GM19193 (cell line): Measurements from ENCODE around the gene RAP1A.

Experiments
- POLR2A ChIP-seq: IDR thresholded peaks from 4 replicates; pipeline ENCODE4 v1.6.1; 2011; ENCODE audit not compliant: insufficient read depth, insufficient read length; ENCODE audit errors: extremely low read depth

The RAP1A gene

DNA sequence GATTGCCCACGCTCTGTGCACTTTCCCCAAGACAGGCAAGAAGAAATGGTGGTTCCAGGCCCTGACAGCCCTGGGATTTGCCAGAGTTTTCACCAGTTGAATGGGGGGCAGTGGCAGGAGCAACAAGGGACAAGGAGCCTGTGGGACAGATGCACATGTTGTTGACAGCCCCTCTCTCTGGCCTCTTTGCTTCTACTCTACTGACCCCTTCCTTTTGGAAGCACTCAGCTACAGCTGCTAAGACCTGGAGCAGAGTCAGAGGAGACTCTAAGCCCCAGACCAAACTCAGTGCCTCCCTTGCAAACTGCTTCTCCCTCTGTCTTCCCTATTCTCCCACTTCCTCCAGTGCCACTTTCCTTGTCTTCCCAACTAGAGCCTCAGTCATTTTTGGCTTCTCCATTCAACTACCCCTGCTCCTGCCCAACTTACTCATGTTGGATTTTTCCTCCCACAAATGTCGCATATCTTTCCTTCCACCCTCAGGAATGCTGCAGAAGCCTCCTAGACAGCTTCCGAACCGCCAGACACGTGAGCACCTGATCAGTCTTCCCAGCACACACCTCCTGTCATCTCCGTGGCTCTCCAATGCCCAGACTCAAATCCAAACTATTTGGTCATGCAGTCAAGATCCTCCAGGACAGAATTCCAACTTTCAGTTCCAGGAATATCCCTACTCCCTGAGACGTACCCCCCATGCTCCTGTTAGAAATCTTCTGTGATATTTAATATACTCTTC, 110.5 kb downstream of the RAP1A start:
- TF ChIP-seq POLR2A: no peak

DNA sequence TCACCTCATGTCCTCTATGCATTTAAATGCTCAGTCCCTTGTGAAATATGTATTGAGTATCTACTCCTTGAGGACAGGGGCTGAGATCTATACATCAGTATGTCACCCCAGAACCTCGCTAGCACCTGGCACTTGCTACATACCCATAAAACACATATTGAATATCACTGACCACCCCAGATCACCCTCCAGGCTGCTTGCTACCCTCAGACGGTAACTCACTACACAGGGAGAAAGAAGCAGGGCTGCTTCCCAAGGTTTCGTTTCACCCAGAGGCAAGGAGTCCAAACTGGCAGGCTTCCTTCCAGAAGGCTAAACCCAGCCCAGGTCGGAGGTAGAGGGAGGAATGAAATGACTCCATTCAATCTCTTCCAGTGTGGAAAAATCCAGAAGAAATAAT, 111.1 kb downstream of the RAP1A start:
- no peak for TF ChIP-seq POLR2A

DNA sequence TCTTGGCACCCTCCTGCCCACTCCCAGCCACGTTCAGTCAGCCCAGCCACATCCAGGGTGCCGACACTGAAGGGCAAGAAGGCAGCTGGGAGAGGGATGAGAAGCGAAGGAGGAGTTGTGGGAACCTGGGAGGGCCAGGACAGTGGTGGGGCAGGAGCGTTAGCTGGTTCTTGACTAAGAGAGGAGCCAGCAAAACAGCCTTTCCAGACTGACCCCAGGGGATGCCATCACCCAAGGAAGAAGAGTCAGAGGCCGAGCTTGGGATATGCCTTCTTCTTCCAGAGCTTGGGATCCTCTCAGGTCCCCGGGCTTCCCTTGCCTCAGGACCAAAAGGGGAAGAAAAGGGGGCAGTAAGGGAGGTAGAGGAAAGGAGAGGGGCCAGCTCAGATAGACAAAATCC, 112.4 kb downstream of the RAP1A start:
- TF ChIP-seq POLR2A: no peak

DNA sequence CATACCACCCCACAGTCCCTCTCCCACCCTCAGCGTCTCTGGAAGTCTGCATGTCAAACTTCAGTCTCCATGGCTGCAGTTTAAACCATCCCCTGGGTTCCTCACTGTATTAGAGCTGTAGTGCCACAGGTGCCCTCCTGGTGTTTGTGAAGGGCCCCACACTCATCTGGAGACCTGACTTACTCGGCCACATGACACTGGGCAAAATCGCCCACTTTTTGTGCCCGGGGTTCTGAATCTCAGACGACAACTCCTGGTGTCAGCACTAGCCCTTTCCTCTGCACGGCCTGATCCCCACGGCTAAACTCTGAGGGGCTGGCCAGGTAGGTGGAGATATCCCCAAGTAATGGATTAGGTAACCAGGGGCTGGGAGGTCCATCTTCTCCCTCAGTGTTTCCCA, 113.1 kb downstream of the RAP1A start:
- TF ChIP-seq POLR2A: no peak

DNA sequence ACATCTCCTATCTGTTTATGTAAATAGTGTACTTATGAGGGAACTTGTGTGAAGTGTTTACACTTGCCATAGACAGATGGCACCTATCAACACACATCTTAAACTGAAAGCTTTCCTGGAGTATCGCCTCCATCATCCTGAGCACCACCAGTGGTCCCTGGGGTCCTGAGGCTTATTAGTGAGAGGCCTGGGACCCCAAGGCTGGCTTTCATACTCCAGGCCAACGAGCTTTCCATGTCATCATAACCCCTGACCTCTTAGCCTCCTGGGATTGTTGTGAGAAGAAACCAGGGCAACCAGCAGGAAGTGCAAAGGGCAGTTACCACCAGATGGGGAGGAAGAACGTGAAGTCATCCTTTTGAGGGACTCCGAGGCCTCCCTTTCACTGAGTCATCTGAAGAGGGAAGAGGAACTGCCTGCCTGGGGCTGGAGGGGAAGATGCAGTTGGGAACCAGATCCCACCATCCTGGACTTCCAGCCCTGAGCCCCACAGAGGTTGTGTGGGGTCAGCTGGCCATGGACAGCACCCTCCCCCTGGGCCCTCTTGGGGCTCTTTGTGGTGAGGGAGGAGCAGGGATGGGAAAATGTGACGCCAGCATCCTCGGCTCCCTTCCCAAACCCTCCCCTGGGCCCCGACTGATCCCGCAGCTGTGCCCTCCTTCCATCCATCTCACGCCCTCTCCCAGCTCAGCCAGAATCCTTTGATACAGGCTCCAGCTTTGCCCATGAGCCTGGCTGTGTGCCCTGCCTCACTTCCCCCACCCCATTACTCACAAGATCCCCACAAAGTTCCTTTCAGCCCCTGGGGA, 113.8 kb downstream of the RAP1A start:
- no peak for TF ChIP-seq POLR2A

DNA sequence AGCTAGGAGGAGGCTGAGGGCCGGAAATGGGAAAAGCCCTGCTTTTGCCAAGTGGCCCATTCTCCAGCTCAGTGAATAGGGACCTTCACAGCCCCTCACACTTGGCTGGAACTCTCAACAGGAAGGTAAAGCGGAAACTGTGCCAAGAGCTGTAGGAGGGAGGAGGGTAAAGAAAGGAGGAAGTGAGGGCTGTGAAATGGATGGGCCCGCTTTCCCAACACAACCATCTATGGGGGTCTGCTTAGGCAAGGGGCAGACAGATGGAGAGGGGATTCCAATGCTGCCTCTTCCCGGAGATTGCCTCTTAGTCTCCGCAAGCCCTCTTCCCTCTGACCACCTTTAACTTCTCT, 114.4 kb downstream of the RAP1A start:
- TF ChIP-seq POLR2A: no peak

DNA sequence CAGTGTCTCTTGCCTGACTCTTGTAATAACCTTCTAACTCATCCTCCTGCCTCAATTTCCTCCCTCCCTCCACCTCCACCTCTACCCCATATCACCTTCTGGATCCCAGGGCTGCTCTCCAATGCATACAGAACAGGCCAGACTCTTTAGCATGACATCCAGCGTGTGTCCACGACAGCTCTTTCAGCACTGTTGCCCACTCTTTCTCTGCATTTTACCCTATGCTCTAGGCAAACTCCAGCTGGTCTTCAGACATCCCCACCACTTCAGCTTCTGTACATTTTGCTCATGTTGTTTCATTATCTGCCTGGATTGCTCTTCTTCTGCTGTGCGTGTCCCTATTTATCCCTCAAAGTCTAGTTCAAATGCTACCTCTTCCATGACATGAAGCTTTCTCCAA, 114.8 kb downstream of the RAP1A start:
- no peak for TF ChIP-seq POLR2A

DNA sequence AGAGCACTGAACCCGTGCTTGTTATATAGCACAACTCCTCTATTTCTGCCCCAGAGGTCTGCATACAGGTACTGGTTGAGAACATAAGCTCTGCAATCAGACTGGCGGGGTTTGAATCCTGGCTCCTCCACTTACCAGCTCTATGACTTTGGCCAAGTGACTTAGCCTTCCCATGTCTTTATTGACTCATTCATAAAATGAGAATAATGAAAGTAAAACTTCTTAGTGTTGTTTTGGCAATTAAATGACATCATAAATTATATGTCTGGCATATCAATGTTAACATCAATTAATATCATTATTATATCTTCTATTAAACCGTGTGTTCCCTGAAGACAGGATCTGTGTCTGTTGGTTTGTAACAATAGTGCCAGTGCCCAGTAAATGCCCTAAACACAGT, 115.3 kb downstream of the RAP1A start:
- TF ChIP-seq POLR2A: no peak

DNA sequence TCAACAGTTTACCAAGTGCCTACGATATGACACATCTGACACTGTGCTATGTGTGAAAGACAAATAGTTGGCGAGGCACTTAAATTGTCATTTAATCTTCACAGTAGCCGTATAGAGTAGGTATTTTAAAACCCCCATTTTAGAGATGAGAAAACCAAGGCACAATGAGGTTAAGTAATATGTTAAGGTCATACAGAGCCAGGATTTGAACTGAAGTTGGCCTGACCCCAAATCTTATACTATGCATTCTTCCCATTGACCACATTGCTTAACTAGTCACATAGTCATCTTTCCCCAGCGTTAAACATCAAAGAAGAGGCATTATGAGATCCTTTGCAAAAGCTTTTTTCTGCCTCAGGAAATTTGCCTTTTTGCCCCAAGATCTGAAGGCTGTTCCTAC, 115.7 kb downstream of the RAP1A start:
- TF ChIP-seq POLR2A: no peak

DNA sequence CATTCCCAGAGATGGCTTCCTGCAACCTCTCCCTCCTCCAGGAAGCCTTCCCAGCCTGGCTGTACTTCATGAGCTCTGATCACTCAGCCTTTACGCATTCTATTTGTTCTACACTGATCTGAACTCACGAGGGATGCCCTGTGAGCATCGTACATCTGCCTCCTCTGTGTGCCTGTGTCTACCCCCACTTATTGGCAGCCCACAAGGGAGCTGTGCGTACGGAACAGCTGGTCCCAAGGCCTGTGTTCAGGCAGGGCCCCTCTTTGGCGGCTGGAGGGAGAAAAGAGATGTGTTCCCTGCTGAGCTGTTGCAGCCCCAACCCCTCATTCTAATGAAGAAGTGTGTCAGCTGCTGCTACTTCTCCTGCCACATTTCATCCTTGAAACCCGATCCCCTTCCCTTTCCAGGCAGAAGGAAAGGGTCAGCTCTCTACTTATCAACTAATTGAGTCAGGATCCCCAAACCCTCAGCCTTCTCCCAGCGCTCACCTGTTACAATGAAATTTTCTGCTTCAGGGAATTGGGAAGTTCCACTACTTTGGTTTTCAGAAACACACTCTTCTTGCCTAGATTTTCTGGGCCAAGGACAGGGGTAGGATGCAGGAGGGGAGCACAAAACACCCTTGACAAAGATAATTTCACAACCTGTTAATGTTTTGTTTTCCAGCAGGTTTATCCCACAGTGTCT, 116.4 kb downstream of the RAP1A start:
- no peak for TF ChIP-seq POLR2A

DNA sequence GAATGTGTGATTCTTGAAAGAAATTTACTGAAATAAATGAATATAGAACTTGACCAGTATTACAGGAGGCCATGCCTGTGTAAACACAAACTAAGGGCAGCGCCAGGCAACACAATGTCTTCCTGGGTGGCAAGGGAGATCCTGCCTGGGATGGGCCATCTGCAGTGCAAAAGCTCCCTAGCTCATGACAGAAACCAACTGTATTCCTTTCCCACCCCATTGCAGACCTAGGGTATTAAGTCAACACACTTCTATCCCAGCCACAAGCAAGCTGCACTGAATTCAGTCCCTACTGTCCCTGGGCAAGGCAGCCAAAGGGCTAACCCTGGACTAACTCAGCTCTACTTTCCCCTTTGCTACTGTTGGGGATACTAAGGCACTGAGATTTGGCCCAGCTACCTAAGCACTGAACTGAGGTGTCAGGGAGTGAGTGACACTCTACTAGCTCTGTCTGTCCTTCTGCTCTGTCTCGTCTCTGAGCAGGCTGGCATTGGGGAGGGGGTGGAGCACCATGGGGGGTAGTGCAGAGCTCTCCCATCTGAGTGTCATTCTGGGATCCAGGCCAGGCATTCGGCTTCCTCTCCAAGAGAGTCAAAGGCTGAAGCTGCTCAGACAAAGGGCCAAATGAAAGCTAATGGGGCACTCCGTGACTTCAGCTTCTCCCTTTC, 117.1 kb downstream of the RAP1A start:
- no peak for TF ChIP-seq POLR2A

DNA sequence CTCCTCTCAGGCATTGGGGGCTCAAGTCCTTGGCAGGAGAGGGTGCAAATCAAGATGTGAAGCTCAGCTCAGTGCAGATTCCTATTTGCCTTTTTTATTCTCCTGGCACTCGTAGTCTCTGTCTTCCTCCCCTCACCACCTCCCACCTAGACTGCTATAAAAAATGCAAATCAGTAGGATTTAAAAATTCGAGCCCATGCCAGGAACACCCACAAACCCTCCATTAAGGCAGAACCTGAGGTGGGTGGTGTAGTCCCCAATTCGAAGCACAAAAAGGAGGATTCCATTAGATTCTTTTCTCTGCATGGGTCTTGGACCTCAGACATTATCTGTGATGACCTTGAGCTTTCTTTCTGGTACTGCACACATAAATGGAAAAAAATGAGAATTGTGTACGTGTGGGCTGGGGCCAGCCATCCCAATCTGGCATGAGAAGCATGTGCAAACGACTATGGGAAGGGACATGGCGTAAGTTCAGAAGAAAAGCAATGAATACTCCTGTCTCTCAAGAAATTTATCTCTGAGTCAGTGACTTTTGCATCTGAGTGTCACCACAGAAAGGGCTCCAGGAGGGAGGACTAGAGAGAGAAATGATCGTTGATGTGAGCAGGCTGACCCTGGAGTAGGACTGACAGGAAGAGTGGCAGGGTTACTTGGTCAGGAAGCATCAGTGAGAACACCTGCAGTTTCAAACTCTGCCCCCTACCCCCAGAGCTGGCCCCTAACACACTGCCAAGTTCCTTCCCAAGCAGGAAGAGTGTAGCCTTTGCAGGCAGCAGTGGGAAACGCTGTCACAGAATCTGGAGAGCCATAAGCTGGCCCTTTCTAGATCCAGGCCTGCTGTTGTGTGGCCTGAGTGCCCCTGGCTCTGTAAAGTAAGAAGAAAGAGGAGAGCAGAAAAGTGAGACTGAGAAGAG, 117.9 kb downstream of the RAP1A start:
- TF ChIP-seq POLR2A: no peak

DNA sequence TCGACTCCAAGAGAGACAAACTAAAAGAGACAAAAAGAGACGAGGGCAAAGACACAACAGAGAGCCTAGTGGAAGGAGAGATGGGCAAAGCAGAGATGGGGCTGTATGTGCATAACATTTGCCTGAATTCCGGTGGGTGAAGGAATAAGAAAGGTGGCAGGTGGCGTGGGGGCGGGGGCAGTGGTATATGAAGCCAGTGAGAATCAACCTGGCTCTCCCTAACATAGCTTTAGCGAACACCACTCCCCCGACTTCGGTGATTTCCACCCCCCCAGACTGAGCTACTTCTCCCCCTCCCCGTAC, 118.5 kb downstream of the RAP1A start:
- no peak for TF ChIP-seq POLR2A

DNA sequence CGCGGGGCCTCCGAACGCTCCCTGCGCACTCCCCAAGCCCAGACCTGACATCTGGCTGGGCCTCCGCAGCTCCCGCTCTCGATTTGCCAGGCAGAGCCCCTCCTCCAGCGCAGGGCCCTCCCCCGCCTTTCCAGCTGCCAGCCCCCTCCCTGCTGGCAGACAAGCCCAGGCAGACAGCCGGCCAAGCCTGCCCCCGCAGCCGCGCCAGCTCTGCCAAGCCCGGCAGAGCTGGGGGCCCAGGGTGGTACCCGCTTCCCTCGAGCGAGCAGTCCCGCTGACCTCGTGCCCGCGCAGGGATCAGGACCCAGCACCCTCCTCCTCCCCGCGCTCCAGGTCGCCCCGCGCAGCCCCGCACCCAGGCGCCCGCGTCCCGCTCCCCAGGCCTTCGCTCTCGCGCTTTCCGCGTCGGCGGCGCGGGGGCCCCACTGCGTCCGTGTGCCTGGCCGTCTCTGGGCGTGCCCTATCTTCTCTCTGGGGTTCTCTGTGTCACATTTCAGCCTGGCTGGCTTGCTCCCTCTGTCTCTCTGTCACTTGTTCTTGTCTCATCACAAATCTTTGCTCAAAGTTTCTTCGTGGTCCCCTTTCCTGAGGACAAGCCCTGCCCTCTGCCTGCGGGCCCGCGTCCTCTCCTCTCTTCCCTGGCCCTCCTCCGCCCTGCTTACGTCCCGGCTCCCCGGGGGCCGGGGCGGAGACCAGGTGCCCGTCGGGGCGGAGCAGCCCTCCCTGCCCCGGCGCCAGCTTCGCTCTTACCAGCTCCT, 119.0 kb downstream of the RAP1A start:
- TF ChIP-seq POLR2A: peak; percentile 72

DNA sequence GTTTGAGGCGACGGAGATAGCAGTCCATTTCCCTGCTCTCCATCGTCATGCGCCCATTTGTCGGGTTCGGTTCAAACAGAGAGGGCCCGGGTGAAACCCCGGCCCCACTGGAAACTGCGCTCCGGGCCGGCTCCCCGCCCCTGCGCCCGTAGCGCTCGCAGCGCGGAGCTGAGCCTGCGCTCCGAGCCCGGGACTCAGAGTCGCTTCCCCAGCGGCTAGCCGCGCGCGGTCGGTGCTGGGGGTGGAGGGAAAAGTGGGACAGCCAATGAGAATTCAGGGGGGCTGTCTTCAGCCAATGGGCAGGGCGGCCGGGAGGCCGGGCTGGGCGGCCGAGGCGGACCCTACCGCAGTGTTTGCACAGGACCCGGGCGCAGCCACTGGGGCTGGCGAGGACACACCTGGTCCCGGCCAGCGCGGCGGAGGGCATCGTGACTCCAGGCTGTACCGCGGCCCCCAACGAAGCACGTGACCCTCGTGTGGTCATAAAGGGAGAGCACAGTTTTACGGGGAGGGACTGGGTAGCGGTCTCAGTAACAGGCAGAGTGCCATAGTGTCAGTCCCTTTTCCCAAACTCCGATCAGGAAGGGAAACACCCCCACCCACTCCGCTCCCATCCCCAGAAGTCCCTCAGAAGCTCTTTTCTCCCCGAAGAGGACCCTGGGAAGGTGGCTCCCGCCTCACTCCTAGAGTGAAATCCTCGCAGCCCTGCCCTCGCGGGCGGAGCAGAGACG, 119.8 kb downstream of the RAP1A start, which contains the start of gene INKA2:
Gene INKA2 (minus strand): TSS at position 202 of the 731 bp plus-strand sequence. CDS start 153 bp downstream, at position 49.
- TF ChIP-seq POLR2A: peak; percentile 77
